Measurements from ENCODE around the gene KRT79.

The KRT79 gene

DNA sequence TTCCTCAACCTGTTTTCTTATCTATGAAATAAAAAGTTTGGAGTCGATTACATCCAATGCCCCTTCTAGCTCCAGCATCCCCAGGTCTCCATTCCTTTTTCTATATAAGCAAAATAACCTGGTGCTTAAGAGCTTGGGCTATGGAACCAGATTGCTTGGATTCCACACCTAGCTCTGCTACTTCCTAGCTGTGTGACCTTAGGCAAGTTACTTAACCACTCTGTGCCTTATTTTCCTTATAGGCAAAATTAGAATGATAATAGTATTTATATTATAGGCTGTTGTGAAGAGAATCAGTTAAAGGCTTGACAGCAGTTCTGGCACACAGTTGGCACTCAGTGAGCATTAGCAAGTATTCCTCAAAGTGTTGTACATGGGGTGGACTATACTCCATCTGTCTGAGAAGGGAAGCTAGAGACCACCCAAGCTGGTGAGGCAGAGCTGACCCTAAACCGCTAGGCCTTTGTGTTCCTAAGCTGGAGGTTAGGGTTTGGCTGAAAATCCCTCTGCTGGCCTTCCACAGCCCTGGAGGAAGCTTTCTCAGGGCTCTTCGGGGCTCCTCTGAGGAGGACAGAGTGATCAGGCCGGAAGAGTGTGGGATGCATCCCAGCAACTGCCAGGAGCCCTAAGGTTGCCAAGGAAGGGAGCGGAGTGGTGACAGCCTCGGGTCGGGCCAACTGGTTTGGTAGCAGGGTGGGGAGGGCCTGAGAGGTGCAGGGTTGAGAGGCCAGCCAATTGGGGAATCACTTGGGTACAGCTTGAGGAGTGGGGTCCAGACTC lies 14.2 kb downstream of the KRT79 start:
- DNase-seq (ENCODE audit: low spot score): no peak

DNA sequence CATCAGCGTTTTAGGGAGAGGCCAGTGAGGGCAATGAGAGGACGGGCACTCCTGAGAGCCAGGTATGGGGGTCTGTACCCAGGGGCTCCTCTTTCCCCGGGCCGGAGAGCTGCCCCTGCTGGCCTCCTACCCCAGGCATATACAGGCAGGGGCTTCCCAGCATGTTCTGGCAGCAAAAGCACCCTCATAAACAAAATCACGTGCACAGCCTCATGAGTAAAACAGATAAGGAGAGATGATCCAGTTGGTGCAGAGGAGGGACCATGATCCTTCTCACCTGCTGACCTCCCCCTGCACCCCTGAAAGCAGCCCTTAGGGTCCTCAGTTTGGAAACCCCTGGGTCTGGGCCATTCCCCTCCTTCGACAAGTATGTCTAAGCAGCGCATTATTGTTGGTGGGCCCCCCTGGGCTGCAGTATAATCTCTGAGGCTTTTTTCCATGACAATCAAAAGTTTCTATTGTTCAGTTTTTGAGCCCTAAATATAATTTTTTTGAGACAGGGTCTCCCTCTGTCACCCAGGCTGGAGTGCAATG lies 15.2 kb downstream of the KRT79 start:
- DNase-seq (ENCODE audit: low spot score): no peak

DNA sequence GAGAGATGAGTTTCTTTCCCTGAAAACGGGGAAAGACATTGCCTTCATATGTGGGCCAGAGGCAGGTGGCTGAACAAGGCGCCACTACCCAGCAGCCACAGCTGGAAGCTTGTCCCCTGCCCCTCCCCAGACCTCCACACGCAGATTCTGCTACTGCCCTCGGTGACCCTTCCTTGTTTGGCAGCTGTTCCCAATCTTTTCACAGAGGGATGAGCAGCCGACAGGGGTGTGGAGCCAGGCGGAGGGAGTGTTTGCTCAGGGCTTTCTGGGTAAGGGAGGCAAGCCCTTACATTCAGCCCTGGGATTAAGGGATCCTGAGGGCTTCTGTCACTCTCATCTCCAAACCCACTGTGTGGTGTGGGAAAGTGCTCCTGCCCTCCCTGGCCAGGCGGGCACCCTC lies 15.7 kb downstream of the KRT79 start:
- DNase-seq (ENCODE audit: low spot score): no peak

DNA sequence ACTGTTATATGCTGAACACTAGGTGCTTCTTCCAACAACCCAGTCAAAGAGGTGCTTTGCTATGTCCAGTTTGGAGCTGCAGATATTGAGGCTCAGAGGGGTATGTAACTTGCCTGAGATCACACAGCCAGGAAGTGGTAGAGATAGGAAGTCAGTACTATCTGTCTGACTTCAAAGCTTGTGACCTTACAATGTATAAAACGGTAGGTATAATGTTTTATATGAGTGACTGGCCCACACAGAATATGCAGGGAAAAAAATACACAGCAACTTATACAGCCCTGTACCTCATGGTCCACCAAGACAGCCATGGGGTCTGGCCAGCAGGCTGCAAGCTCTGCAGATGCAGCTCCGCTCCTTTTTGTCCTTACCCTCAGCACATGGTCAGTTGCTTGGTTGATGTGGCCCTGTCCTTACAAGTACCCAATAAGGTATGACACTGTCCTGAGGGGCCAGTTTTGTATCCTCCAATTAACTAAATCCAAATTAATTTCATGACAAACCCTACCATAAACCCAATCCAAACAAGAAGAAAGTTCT lies 16.3 kb downstream of the KRT79 start:
- no peak for DNase-seq (ENCODE audit: low spot score)

DNA sequence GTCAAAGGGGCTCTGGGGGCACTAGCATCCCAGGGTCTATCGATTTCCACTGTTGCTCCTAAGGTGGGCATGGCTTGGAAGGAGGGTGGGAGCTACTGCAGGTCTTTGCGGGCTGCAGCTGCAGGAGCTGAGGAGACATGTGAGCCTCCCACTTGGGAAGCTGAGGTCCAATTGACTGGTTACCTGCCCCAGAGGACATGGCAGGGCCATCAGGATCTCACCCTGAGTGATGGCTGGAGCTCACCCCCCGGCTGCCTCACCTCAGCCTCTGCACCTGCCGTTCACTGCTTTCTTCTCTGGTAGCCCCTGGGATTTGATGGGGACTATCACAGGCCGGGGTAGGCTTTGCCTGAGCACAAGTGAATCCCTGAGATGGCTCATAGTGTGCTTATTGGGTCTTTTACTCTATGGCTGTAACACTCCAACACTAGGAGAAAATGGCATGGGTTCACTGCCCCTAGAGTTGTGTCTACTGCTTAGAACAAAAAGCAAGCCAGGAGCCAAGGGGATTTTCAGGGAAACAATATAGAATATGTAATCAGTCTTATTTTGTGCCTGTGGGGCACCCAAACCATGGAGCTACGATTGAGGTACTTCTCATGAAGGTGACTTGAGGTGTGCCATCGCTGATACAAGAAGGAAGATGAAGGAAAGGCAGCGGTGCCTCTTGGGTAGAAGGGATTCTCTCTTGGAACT lies 17.0 kb downstream of the KRT79 start:
- no peak for DNase-seq (ENCODE audit: low spot score)

DNA sequence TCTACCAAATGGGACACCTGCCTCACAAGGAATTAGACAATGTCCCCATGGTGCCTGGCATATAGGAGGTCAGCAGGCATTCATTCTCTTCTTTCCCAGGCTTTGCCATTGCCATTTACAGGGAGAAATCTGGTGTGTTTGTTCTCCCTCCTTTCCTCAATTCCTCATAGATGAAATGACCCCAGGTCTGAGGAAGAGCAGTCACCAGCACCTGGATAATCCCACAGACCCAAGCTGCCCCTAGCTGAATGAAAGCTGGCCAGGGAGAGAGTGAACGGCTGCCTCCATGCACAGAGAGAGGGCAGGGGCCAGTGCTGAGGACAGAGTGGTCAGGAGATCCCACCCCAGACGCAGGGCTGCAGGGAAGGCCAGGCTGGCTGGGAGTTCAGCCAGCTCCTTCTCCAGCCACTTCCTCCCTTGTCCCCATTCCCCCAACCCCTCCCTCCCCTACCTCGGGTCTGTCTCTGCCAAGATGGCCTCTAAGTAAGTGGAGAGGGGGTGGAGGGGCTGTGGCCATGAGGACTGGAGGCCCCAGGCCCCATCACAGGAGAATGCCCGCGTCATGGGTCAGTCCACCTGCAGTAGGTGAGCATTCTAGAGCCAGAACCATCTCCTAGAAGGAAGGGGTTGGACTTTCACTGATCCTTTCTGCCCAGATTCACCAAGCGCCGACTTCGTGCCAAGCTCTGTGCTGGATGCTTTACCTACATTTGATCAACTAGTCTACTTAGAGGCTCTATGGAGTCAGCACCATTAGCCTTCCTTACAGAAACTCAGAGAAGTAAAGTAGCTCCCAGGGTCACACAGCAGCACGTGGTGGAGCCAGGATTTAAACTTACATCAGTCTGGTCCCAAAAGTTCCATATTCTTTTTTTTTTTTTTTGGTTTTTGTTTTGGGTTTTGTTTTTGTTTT lies 18.2 kb downstream of the KRT79 start:
- DNase-seq (ENCODE audit: low spot score): no peak

DNA sequence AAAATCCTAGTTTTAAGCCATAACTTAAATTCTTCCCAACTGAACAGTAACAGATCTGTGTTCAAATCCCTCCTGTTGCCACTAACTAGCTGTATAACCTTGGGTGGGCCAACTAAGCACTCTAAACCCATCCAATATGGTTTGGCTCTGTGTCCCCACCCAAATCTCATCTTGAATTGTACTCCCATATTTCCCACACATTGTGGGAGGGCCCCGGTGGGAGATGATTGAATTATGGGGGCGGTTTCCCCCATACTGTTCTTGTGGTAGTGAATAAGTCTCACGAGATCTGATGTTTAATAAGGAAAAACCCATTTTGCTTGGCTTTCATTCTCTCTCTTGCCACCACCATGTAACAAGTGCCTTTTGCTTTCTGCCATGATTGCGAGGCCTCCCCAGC lies 18.9 kb downstream of the KRT79 start:
- no peak for DNase-seq (ENCODE audit: low spot score)

DNA sequence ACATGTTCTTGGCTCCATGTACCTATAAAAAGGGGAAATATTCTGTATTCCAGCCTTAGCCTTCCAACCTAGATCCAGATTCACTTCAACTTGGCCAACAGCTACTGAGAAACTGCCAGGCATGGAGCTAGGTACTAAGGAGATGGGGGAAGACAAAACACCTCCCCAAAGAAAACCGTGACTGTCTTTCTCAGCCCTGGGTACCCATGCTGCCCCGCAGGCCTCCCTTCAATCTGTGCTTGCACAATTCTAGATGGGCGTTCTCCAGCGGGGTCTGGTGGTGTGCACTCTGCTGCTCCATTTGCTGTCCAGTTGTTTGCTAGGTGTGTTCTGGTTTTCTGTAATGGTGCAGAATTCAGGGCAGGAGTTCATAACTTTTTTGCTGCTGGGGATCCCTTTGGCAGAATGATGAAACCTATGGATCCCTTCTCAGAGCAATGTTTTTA lies 19.4 kb downstream of the KRT79 start:
- DNase-seq (ENCODE audit: low spot score): no peak

DNA sequence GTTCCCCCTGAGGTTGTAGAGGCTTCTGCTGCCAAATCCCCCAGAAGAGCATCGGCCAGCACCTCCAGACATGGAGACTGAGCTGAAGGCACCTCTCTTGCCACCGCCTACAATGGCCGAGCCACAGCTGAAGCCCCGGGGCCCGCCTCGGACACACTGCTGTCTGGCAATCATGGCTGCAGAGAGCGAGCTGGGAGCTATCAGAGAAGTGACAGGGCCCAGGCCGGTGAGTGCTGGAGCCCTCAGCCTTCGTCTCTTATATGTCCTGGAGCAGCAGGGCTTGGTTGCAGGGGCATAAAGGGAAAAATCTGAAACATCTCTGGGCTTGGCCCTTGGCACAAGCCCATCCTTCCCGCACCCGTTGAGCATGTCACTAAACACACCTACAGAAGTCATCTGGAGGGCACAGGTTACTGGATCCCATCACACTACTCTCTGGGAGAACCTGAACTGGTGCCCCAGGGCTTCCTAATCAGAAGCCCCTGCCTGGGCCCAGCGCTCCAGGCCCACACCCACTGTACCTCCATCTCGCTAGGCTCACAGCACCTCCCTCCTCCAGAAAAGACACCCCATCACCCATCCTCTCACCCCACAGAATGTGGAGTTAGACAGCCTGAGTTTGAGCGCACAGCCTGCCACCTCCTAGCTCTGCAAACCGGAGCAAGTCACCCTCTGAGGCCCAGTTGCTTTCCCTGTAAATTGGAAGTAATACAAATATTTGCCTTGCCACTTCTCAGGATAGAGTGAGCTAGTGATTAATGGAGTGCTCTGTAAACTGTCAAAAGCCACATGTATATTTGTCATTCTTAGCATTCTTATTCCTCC lies 20.0 kb downstream of the KRT79 start, which contains the start of gene KRT4:
TSS of gene KRT4 (minus strand) at position 232 of the 825 bp plus-strand sequence. CDS start at position 174, 58 bp downstream.
- DNase-seq (ENCODE audit: low spot score): no peak

DNA sequence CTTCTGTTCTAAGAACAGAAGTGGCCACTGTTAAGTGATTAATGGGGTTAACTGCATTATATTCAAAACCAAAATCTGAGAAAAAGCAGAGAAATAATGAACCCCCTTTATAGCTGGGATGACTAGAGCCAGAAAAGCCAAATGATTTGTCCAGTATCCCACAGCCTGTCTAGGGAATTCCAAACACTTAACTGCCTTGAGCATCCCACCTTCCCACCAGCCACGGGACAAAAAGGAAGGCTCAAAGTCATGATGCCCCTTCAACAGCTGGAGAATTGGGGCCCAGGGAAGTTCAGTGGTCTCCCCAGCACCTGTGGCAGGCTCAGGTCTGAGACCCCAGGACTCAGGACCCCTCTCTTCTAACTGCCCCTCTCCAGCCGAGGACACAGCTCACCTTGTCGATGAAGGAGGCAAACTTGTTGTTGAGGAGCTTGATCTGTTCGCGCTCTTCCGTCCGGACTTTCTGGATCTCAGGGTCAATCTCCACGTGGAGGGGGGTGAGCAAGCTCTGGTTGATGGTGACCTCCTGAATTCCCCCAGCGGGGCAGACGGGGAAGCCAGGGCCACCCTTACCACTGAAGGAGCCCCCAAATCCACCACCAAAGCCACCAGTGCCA lies 20.8 kb downstream of the KRT79 start:
- DNase-seq (ENCODE audit: low spot score): no peak

DNA sequence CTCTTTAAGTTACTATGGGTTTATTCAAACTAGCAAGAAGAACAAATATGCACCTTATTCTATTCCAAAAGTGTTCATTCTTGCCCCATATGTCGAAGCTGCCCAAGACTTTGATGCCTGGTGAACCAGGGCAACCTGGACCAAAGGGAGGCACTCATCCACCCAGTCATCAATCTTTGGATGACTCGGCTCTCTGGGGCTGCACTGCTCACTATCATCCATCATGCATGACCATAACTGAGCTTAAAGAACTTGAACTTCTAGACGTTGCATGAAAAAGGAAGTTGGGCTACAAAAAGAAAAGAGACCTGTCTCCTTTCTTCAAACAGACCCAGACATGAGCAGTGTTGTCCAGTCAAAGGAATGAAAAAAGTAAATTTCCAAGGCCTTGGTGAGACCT lies 21.4 kb downstream of the KRT79 start:
- no peak for DNase-seq (ENCODE audit: low spot score)

DNA sequence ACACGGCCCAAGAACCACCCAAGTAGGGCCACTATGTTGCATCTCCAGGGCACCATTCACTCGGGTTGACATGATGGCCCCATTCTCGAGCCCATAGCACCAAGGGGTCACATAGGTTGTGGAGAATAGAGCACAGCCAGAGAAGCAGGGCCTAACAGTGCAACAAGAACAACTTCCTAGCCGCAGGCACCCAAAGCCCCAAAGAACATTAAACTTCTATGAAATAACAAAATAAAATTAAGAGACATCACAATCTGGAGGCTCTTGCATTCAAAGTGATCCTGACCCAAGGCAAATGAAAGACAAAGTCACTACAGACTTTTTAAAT lies 22.1 kb downstream of the KRT79 start:
- DNase-seq (ENCODE audit: low spot score): no peak

DNA sequence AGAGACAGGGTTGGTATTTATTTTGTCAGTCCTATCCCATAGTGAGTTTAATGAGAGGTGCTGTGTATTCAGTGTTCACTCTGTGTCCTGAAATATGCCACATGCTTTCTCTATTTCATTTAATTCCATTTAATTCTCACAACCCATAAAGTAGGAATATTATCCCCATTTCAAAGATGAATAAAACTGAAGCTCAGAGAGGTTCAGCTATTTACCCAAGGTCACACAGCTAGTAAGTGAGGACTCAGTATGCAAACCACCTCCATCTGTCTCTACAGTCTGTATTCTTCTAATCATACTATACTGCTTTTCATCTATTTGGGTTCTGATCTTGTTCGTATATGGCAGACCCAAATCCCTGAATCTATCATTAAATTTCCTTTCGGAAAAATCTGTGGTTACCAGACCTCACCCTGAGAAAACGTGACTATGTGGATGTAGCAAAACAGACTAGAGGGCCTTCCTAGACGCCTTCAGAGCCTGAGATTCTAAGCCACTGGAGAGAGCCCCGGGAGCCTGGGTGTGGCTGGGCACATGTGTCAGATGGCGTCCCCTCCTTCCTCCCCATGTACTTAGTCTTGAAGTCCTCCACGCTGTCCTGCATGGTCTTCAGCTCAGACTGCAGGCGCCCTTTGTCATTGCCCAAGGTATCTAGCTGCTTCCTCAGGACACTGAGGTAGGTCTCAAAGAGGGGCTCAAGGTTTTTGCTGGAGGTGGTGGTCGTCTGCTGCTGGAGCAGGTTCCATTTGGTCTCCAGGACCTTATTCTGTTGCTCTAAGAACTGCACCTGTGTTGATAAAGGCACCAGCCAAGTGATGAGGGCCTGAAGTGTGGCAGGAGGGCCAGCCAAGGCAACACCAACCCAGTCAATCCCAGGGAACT lies 22.7 kb downstream of the KRT79 start:
- no peak for DNase-seq (ENCODE audit: low spot score)

DNA sequence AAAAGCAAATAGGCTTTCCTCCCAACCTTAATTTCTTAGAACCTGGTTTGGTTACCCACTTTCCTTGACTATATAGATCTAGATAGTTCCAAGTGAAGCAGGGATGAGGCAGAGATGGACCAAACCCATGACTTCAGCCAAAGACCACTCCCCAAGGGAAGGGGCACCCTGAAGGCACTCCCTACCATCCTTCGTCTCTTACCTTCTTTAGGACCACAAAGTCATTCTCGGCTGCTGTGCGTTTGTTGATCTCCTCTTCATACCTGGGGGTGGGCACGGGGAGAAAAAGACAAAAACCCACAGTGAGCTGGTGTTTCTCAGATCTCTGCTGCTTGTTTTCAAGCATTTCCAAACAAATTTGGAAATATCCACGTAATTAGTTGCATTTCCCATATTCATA lies 23.6 kb downstream of the KRT79 start:
- DNase-seq (ENCODE audit: low spot score): no peak

DNA sequence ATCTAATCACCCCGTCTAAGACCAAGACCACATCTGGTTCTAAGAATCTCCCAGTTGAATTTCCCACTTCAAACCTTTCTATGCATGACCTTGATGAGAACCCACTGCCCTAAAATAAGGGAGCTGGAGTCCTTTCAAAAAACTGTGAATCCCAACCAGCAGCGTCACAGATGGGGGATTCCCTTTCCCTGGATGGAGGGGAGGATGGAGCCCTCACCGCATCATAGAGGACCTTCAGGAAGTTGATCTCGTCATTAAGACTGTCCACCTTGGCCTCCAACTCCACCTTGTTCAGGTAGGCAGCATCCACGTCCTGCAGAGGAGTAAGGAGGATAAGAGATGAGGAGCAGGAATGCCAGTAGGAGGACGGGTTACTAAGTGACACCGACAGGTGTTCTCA lies 24.9 kb downstream of the KRT79 start:
- DNase-seq (ENCODE audit: low spot score): no peak

DNA sequence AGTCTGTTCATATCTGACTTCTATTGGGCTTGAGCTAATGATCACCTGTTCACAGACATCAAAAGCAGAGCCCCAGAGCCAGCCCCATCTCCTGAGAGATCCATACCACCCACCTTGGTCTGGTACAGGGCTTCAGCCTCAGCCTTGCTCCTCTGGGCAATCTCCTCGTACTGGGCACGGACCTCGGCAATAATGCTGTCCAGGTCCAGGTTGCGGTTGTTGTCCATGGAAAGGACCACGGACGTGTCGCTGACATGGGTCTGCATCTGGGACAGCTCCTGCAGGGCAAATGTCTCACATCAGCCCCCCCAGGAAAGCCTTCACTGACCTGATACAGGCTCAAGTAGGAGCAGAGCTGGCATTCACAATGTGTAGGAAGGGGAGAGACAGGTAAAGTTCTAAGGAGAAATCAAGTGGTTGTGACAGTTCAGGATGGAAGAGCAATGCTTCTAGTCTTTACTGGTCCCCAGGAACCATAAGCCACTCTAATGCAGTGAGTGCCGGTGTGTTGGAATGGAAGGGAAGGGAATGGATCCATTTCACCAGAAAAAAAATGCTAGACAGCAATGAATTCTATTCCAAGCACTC lies 25.4 kb downstream of the KRT79 start:
- no peak for DNase-seq (ENCODE audit: low spot score)

DNA sequence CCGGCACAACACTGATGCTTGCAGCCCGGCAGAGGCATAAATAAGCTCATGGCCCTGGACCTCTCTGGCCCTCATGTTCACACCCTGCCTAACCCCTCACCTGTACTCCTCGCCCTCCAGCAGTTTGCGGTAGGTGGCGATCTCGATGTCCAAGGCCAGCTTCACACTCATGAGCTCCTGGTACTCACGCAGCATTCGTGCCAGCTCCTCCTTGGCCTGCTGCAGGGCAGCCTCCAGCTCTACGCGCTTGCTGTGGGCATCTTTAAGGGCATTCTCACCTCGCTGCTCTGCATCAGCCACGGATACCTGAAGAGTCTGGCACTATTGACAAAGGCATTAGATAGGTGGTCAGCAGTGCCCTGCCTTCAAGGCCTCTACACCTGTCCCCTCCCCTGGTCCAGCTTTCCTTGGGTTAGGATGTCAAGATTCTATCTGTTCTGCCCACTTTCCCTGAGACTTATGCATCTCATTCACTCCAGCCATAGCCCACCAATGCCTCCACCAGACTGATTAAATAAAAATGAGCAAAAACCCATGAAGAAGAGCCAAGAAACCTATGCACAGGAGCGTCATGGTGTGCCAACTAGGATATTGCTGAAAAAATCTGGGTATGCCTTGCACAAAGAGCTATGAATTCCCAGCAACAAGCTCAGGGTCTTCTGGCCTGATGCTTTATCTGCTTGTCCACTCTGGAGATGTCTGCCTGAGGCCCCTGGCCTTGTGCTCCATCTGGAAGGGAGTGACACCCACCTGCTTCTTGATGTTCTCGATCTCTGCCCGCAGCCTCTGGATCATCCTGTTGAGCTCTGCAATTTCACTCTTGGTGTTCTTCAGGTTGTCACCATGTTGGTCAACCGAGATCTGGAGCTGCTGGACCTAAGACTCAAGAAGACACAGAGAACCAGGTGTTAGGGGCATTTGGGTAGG lies 26.3 kb downstream of the KRT79 start:
- DNase-seq (ENCODE audit: low spot score): no peak
